ENCODE data around the gene IGSF22.

DNA sequence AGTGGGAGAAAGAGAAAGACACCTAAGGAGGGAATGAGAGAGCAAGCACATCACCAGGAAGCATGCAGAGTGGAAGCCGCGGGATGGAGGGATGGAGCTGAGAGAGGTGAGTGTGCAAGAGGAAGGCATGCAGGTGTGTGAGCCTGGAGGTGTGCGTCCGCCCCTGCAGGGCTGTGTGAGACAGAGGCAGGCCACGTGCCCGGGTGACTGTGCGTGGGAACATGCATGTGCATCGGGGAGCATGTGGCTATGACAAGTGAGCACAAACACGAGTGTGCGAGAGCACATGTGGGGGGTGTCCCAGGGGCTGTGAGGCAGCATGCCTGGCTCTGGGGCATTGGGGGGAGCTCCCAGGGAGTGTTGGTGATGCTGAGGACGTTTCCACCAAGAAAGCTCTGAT is 35.8 kb upstream of the IGSF22 start:
- TF ChIP-seq CTCF (IDR thresholded peaks at IDR 0.05) (no peak), POLR2A (IDR thresholded peaks at IDR 0.05) (no peak)

Data from ovary (tissue), 3 donors.